Keratinocyte (primary cell): ENCODE data around the gene MYBPC3. TPM values are rescaled to one million over a fixed set of nuclear protein-coding genes. Genes with fewer than 3 reads are reported as not detected.

Experiments
- DNase-seq: peaks from one replicate; pipeline ENCODE4 v3.0.0-alpha.2; 2011; ENCODE audit warnings: low read depth, missing footprints, low spot score
- FAIRE-seq: peaks from 2 replicates; lab custom pipeline; 2011; peaks lifted over from hg19 to GRCh38; lab: Jason Lieb, UNC
- H2AFZ ChIP-seq: 2 replicates; pipeline ENCODE4 v1.6.0; 2012; ENCODE audit warnings: low read length, control low read depth, inconsistent platforms; ENCODE audit not compliant: control insufficient read depth
- H3K27ac ChIP-seq: 2 replicates; pipeline ENCODE4 v1.5.1; 2011; ENCODE audit warnings: low read length; ENCODE audit not compliant: control insufficient read depth, insufficient read depth
- H3K27me3 ChIP-seq: 3 replicates; pipeline ENCODE4 v1.6.0; 2011; ENCODE audit warnings: low read length; ENCODE audit not compliant: control insufficient read depth, insufficient read depth; ENCODE audit errors: extremely low read depth
- H3K36me3 ChIP-seq, 2 experiments: 2 replicates in 1 of 2; 3 replicates in 1 of 2; pipeline ENCODE4 v1.5.1; 2011; ENCODE audit warnings: low read length in 2 of 2, mild to moderate bottlenecking in 1 of 2; ENCODE audit not compliant: control insufficient read depth in 2 of 2, insufficient read depth in 2 of 2; ENCODE audit errors: extremely low read depth in 1 of 2
- H3K4me1 ChIP-seq: 3 replicates; pipeline ENCODE4 v1.5.1; 2011; ENCODE audit warnings: low read length; ENCODE audit not compliant: control insufficient read depth, insufficient read depth; ENCODE audit errors: extremely low read depth
- H3K4me2 ChIP-seq: 3 replicates; pipeline ENCODE4 v1.6.0; 2011; ENCODE audit warnings: low read depth, low read length; ENCODE audit not compliant: control insufficient read depth, insufficient read depth; ENCODE audit errors: extremely low read depth
- H3K4me3 ChIP-seq, 3 experiments: fragments of 200-600 bp in 1 of 3; sonication (generic) in 1 of 3; 2 replicates in 2 of 3; 3 replicates in 1 of 3; pipeline ENCODE4 v1.5.1; 2011 to 2016; ENCODE audit warnings: low read length in 3 of 3, mild to moderate bottlenecking in 3 of 3, control low read depth in 2 of 3, inconsistent platforms in 1 of 3, low read depth in 1 of 3, mixed read lengths in 1 of 3, mixed run types in 1 of 3, moderate library complexity in 1 of 3; ENCODE audit not compliant: control insufficient read depth in 2 of 3, insufficient read depth in 2 of 3; ENCODE audit errors: extremely low read depth in 1 of 3
- H3K79me2 ChIP-seq: 2 replicates; pipeline ENCODE4 v1.6.0; 2012; ENCODE audit warnings: low read length; ENCODE audit not compliant: control insufficient read depth, insufficient read depth
- H3K9ac ChIP-seq: 3 replicates; pipeline ENCODE4 v1.6.0; 2011; ENCODE audit warnings: low read length; ENCODE audit not compliant: control insufficient read depth, insufficient read depth; ENCODE audit errors: extremely low read depth
- H3K9me1 ChIP-seq: 3 replicates; pipeline ENCODE4 v1.6.0; 2011; ENCODE audit warnings: low read length; ENCODE audit not compliant: control insufficient read depth, insufficient read depth; ENCODE audit errors: extremely low read depth
- H3K9me3 ChIP-seq: 2 replicates; pipeline ENCODE4 v1.5.1; 2012; ENCODE audit warnings: low read depth, low read length; ENCODE audit not compliant: control insufficient read depth
- H4K20me1 ChIP-seq: 3 replicates; pipeline ENCODE4 v1.6.0; 2011; ENCODE audit warnings: low read length; ENCODE audit not compliant: control insufficient read depth, insufficient read depth; ENCODE audit errors: extremely low read depth
- EZH2 ChIP-seq: IDR thresholded peaks from one replicate; pipeline ENCODE4 v1.6.1; 2012; ENCODE audit warnings: inconsistent platforms, mild to moderate bottlenecking, low read length, moderate library complexity
- dilution Hi-C: fragments of 300-500 bp; cut with MboI; formaldehyde crosslinking; loops from one replicate; pipeline ENCODE4 v1.7.0; 2020; ENCODE audit warnings: low sequenced_read_pairs; ENCODE audit not compliant: extremely low pct_ligation_motif_present
- polyA plus RNA-seq, 5 experiments: library from polyadenylated mRNA; depleted of rRNA in 3 of 5; stranded (reverse) in 3 of 5; stranded (forward) in 1 of 5; unstranded in 1 of 5; fragments of >200 nt; gene quantifications; 1 replicate in 1 of 5; 2 replicates in 3 of 5; 3 replicates in 1 of 5; pipeline versions ENCODE4 v1.2.1 to v1.2.3, GENCODE V29; 2011 to 2012; ENCODE audit warnings: missing spikeins in 2 of 5, low read depth in 1 of 5, low replicate concordance in 1 of 5
- TF ChIP-seq, protein P1 (sequence below), 3 experiments: IDR thresholded peaks in 1 of 3; conservative IDR thresholded peaks in 1 of 3; optimal IDR thresholded peaks in 1 of 3; 2 replicates in 2 of 3; 3 replicates in 1 of 3; pipeline versions ENCODE3 to v1.5.1; 2011; ENCODE audit warnings: low read length in 3 of 3, mild to moderate bottlenecking in 3 of 3, moderate library complexity in 2 of 3, control low read depth in 1 of 3, inconsistent platforms in 1 of 3; ENCODE audit not compliant: insufficient read depth in 2 of 3; ENCODE audit errors: extremely low read depth in 1 of 3

The MYBPC3 gene
- polyA plus RNA-seq, 1 donor (not counting 4 experiments of a cell fraction or from before 2014, with no cell fraction given), result not detected

DNA sequence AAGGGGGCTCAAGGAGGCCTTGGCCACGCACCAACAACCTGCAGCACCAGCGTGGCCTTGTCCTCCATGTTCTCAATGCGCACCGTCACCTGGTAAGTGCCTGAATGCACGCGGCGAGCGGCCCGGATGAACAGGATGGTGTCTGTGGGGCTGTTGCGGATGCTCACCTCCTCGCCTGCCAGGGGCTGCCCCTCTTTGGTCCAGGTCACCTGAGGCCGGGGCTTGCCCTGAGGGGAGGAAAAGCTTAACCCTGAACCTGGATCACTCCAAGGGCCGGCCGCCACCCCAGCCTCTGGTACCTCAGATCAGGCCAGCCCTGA, 19.0 kb downstream of the MYBPC3 start:
- no peak for TF ChIP-seq EZH2
- TF ChIP-seq, protein P1, sequence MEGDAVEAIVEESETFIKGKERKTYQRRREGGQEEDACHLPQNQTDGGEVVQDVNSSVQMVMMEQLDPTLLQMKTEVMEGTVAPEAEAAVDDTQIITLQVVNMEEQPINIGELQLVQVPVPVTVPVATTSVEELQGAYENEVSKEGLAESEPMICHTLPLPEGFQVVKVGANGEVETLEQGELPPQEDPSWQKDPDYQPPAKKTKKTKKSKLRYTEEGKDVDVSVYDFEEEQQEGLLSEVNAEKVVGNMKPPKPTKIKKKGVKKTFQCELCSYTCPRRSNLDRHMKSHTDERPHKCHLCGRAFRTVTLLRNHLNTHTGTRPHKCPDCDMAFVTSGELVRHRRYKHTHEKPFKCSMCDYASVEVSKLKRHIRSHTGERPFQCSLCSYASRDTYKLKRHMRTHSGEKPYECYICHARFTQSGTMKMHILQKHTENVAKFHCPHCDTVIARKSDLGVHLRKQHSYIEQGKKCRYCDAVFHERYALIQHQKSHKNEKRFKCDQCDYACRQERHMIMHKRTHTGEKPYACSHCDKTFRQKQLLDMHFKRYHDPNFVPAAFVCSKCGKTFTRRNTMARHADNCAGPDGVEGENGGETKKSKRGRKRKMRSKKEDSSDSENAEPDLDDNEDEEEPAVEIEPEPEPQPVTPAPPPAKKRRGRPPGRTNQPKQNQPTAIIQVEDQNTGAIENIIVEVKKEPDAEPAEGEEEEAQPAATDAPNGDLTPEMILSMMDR (optimal IDR thresholded peaks at IDR 0.05 in 1 of 3, IDR thresholded peaks at IDR 0.05 in 1 of 3, conservative IDR thresholded peaks at IDR 0.05 in 1 of 3; ENCODE audit: extremely low read depth in 1 of 3, insufficient read depth in 2 of 3, low read length in 3 of 3), result no peak
- dilution Hi-C loops, result no loop called here
- DNase-seq (no peak), FAIRE-seq (no peak)
- no peaks in the 10 kb centered on the region for H3K9me3 ChIP-seq
- H3K27me3 ChIP-seq, result no peaks in the 10 kb centered on the region
- no peak overlapping the region for H3K27ac ChIP-seq
- no peaks in the 10 kb centered on the region for H3K79me2 ChIP-seq
- H3K4me3 ChIP-seq, result no peak overlapping the region
- H4K20me1 ChIP-seq, result no peaks in the 10 kb centered on the region
- H3K9me1 ChIP-seq, result no peaks in the 10 kb centered on the region
- H3K4me2 ChIP-seq, result no peak overlapping the region
- H3K36me3 ChIP-seq, result peaks cover 3 to 12% of the 10 kb centered on the region in 2 experiments
- no peak overlapping the region for H2AFZ ChIP-seq
- no peak overlapping the region for H3K9ac ChIP-seq
- H3K4me1 ChIP-seq, result no peaks in the 10 kb centered on the region

DNA sequence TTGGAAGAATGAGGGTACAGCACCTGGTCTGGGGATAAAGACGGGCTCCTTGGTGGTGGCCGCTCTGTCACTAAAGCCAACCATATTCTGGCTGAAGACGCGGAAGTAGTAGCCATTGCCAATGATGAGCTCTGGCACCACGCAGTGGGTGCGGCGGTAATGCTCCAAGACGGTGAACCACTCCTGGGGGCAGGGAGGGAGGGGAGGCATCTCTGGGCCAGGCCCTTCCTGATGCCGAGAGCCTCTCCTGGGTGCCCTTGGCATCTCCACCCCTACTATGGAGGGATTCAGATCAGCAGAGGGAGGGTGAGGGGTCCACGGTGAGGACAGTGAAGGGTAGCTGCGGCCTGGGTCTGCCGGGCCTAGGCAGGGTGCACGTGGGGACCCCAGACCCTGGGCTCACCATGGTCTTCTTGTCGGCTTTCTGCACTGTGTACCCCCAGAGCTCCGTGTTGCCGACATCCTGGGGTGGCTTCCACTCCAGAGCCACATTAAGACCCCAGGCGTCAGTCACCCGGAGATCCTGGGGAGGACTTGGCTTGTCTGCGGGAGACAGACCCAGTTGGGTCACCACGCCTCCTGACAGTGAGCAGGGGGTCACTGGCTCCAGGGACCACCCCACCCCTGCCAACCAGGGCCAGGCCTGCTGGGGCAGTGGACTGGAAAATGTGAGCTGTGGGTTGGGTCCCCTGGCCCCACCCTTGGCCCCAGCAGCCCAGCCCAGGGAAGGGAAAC, 19.5 kb downstream of the MYBPC3 start:
- no peak overlapping the region for H2AFZ ChIP-seq
- no peaks in the 10 kb centered on the region for H3K79me2 ChIP-seq
- no peak overlapping the region for H3K27ac ChIP-seq
- no peak overlapping the region for H3K4me3 ChIP-seq
- peaks cover 3 to 13% of the 10 kb centered on the region in 2 experiments for H3K36me3 ChIP-seq
- no peaks in the 10 kb centered on the region for H3K9me3 ChIP-seq
- H3K9ac ChIP-seq, result no peak overlapping the region
- no peak overlapping the region for H3K4me2 ChIP-seq
- DNase-seq, result no peak
- no peaks in the 10 kb centered on the region for H3K27me3 ChIP-seq
- dilution Hi-C loops, result no loop called here
- no peaks in the 10 kb centered on the region for H3K4me1 ChIP-seq
- no peaks in the 10 kb centered on the region for H3K9me1 ChIP-seq
- TF ChIP-seq EZH2, result no peak
- TF ChIP-seq, protein P1 (optimal IDR thresholded peaks at IDR 0.05 in 1 of 3, IDR thresholded peaks at IDR 0.05 in 1 of 3, conservative IDR thresholded peaks at IDR 0.05 in 1 of 3; ENCODE audit: extremely low read depth in 1 of 3, insufficient read depth in 2 of 3, low read length in 3 of 3), result no peak
- H4K20me1 ChIP-seq, result no peaks in the 10 kb centered on the region
- no peak for FAIRE-seq
